ENCODE measurements around the gene CRLF1. TPM values are rescaled to one million over a fixed set of nuclear protein-coding genes. Genes with fewer than 3 reads are reported as not detected.

Gene CRLF1
- total and polyA plus RNA-seq, 8 donors, result 2.6 to 15.9 (median 12.3) TPM; not detected in 1

GRCh38 chr19:18551631-18552030 is 55.0 kb downstream of the CRLF1 start:
- TF ChIP-seq POLR2AphosphoS5 (IDR thresholded peaks at IDR 0.05), result no peak
- TF ChIP-seq EP300 (IDR thresholded peaks at IDR 0.05), result no peak
- TF ChIP-seq CTCF (IDR thresholded peaks at IDR 0.05), result no peak
- no peak for TF ChIP-seq POLR2A (IDR thresholded peaks at IDR 0.05)
- Histone ChIP-seq H3K4me1 (no peaks in the 10 kb centered on the region), H3K27ac (no peak overlapping the region), H3K4me3 (no peak overlapping the region), H3K36me3 (no peaks in the 10 kb centered on the region), H3K9me3 (no peaks in the 10 kb centered on the region), H3K27me3 (no peaks in the 10 kb centered on the region)
- 29 to 50% (median 38%) methylated on average over 6 of the region's 6 CpGs for WGBS, 5 donors
- DNase-seq, result no peak
- intact Hi-C loops (cut with DNase I; ENCODE audit: low total_unique reads), result no loop called here

- peak; percentile 51 to 84 for DNase-seq
- WGBS, 5 donors, result 3 to 18% (median 10%) methylated on average over 7 to 12 of the region's 12 CpGs
Measured at GRCh38 chr19:18543814-18544475, 62.7 kb downstream of the CRLF1 start.

More at GRCh38 chr19:18543814-18544475, 62.7 kb downstream of the CRLF1 start:
- no peak for TF ChIP-seq EP300 (IDR thresholded peaks at IDR 0.05)
- TF ChIP-seq CTCF (IDR thresholded peaks at IDR 0.05), result no peak
- TF ChIP-seq POLR2A (IDR thresholded peaks at IDR 0.05), result no peak
- TF ChIP-seq POLR2AphosphoS5 (IDR thresholded peaks at IDR 0.05), result no peak
- Histone ChIP-seq H3K27me3 (no peaks in the 10 kb centered on the region), H3K27ac (peak overlapping the region; percentile 6 to 96 (median 91)), H3K9me3 (no peaks in the 10 kb centered on the region), H3K4me3 (peak overlapping the region; percentile 75 to 93 (median 91)), H3K36me3 (peaks cover 22 to 29% (median 27%) of the 10 kb centered on the region in 4 donors), H3K4me1 (peaks cover 9 to 27% (median 21%) of the 10 kb centered on the region in 4 donors)
- intact Hi-C loops (cut with DNase I; ENCODE audit: low total_unique reads), result no loop called here

Small RNAs within 50 kb of the gene (small RNA-seq; reads per million reads assigned to genes)
- 0 reads per million in 4 donors for gene RN7SL155P

Other genes with a start within 250 kb of the CRLF1 start
- 100 to 1,000 TPM in 1 of 5 donors, 10 to 100 TPM in 4; 17.3 to 102 (median 46.9) TPM for gene GDF15, start 220.6 kb downstream of the CRLF1 start, total RNA-seq
- gene GDF15, start 220.6 kb downstream of the CRLF1 start, polyA plus RNA-seq, result 100 to 1,000 TPM in 1 of 3 donors, 10 to 100 TPM in 2; 14.2 to 134 (median 44.5) TPM
- 10 to 100 TPM in 1 of 5 donors, 1 to 10 TPM in 2, not detected in 2; 2.9 to 11.2 (median 7.2) TPM for gene LRRC25, start 209.2 kb downstream of the CRLF1 start, total RNA-seq
- 1 to 10 TPM in 2 of 3 donors, under 1 TPM in 1; 0.98 to 2.4 (median 1.7) TPM for gene LRRC25, start 209.2 kb downstream of the CRLF1 start, polyA plus RNA-seq
- gene SSBP4, start 187.4 kb downstream of the CRLF1 start, total RNA-seq, result 100 to 1,000 TPM in 1 of 5 donors, 10 to 100 TPM in 4; 22.8 to 253 (median 39.7) TPM
- 10 to 100 TPM; 49.9 to 77.6 (median 54.4) TPM for gene SSBP4, start 187.4 kb downstream of the CRLF1 start, polyA plus RNA-seq
- gene ISYNA1, start 168.7 kb downstream of the CRLF1 start, total RNA-seq, result 10 to 100 TPM in 4 of 5 donors, 1 to 10 TPM in 1; 7.8 to 47.3 (median 15.8) TPM
- 10 to 100 TPM in 2 of 3 donors, 1 to 10 TPM in 1; 9.5 to 39.7 (median 15.0) TPM for gene ISYNA1, start 168.7 kb downstream of the CRLF1 start, polyA plus RNA-seq
- gene ELL, start 84.7 kb downstream of the CRLF1 start, total RNA-seq, result 10 to 100 TPM in 3 of 5 donors, 1 to 10 TPM in 2; 8.0 to 88.7 (median 13.5) TPM
- gene ELL, start 84.7 kb downstream of the CRLF1 start, polyA plus RNA-seq, result 10 to 100 TPM in 1 of 3 donors, 1 to 10 TPM in 2; 4.1 to 12.7 (median 8.1) TPM
- gene FKBP8, start 63.2 kb downstream of the CRLF1 start, total RNA-seq, result 100 to 1,000 TPM in 4 of 5 donors, 10 to 100 TPM in 1; 87.8 to 819 (median 197) TPM
- gene FKBP8, start 63.2 kb downstream of the CRLF1 start, polyA plus RNA-seq, result 100 to 1,000 TPM; 157 to 254 (median 249) TPM
- 100 to 1,000 TPM in 2 of 5 donors, 10 to 100 TPM in 3; 30.8 to 513 (median 55.4) TPM for gene KXD1, start 48.9 kb downstream of the CRLF1 start, total RNA-seq
- 100 to 1,000 TPM in 1 of 3 donors, 10 to 100 TPM in 2; 71.0 to 131 (median 84.5) TPM for gene KXD1, start 48.9 kb downstream of the CRLF1 start, polyA plus RNA-seq
- 100 to 1,000 TPM in 4 of 5 donors, 10 to 100 TPM in 1; 84.3 to 596 (median 358) TPM for gene UBA52, start 34.9 kb downstream of the CRLF1 start, total RNA-seq
- 1,000 to 10,000 TPM; 1,291 to 1,681 (median 1,311) TPM for gene UBA52, start 34.9 kb downstream of the CRLF1 start, polyA plus RNA-seq
- 100 to 1,000 TPM in 2 of 5 donors, 10 to 100 TPM in 3; 15.6 to 483 (median 85.3) TPM for gene REX1BD, start 18.0 kb downstream of the CRLF1 start, total RNA-seq
- 100 to 1,000 TPM; 110 to 204 (median 118) TPM for gene REX1BD, start 18.0 kb downstream of the CRLF1 start, polyA plus RNA-seq
- 1 to 10 TPM in 2 of 5 donors, not detected in 3; 1.8 to 4.7 TPM for gene TMEM59L, start 6.1 kb upstream of the CRLF1 start, total RNA-seq
- gene TMEM59L, start 6.1 kb upstream of the CRLF1 start, polyA plus RNA-seq, result 1 to 10 TPM in 1 of 3 donors, under 1 TPM in 1, not detected in 1; 0.25 to 3.7 TPM
- gene KLHL26, start 30.2 kb upstream of the CRLF1 start, total RNA-seq, result 10 to 100 TPM in 2 of 5 donors, 1 to 10 TPM in 3; 1.2 to 45.1 (median 7.0) TPM
- 1 to 10 TPM; 3.2 to 4.4 (median 3.7) TPM for gene KLHL26, start 30.2 kb upstream of the CRLF1 start, polyA plus RNA-seq
- 10 to 100 TPM in 1 of 5 donors, 1 to 10 TPM in 3, not detected in 1; 4.2 to 28.0 (median 4.7) TPM for gene CRTC1, start 76.9 kb upstream of the CRLF1 start, total RNA-seq
- 1 to 10 TPM; 4.6 to 8.4 (median 4.6) TPM for gene CRTC1, start 76.9 kb upstream of the CRLF1 start, polyA plus RNA-seq
- gene COMP, start 184.5 kb upstream of the CRLF1 start, total RNA-seq, result 1 to 10 TPM in 1 of 5 donors, not detected in 4; 1.4 TPM
- gene COMP, start 184.5 kb upstream of the CRLF1 start, polyA plus RNA-seq, result 1 to 10 TPM in 2 of 3 donors, under 1 TPM in 1; 0.62 to 4.1 (median 1.8) TPM
- gene UPF1, start 225.2 kb upstream of the CRLF1 start, total RNA-seq, result 100 to 1,000 TPM in 1 of 5 donors, 10 to 100 TPM in 4; 26.3 to 111 (median 46.6) TPM
- gene UPF1, start 225.2 kb upstream of the CRLF1 start, polyA plus RNA-seq, result 10 to 100 TPM; 27.5 to 35.4 (median 32.2) TPM

Data from stomach (tissue), 9 donors.